ENCODE data around the gene CST3. TPM values are rescaled to one million over a fixed set of nuclear protein-coding genes. Genes with fewer than 3 reads are reported as not detected.

CST3 gene
- polyA plus RNA-seq, 1 donor from 2014 or later, result 54.6 TPM

- Histone ChIP-seq H2AFZ (ENCODE audit: low read depth, low read length) (no peak overlapping the region), H3K4me3 (ENCODE audit: low read length) (no peak overlapping the region), H3K9ac (ENCODE audit: low read length) (no peak overlapping the region), H3K27ac (ENCODE audit: low read length) (no peak overlapping the region), H3K9me2 (ENCODE audit: insufficient read depth, low read length) (no peaks in the 10 kb centered on the region), H3F3A (ENCODE audit: insufficient read depth, low read length, poor library complexity, severe bottlenecking) (no peaks in the 10 kb centered on the region), H3K9me3 (ENCODE audit: low read length) (no peaks in the 10 kb centered on the region), H4K20me1 (ENCODE audit: insufficient read depth) (no peaks in the 10 kb centered on the region), H3K27me3 (ENCODE audit: insufficient read depth, low read depth, low read length) (no peaks in the 10 kb centered on the region), H3K36me3 (ENCODE audit: insufficient read depth, low read length) (no peaks in the 10 kb centered on the region), H3K79me2 (replicated peaks; ENCODE audit: insufficient read depth, low read length) (no peaks in the 10 kb centered on the region), H3K4me2 (ENCODE audit: low read length) (no peak overlapping the region)
- TF ChIP-seq EP300 (conservative IDR thresholded peaks at IDR 0.05; ENCODE audit: poor library complexity, severe bottlenecking) (no peak), RAD21 (conservative IDR thresholded peaks at IDR 0.05) (no peak), MXI1 (conservative IDR thresholded peaks at IDR 0.05; ENCODE audit: poor library complexity, severe bottlenecking) (no peak), EZH2 (IDR thresholded peaks at IDR 0.05; ENCODE audit: borderline replicate concordance, insufficient read depth, low read length, poor library complexity, severe bottlenecking) (no peak), POLR2AphosphoS5 (IDR thresholded peaks at IDR 0.05) (no peak), TAF1 (IDR thresholded peaks at IDR 0.05; ENCODE audit: low read depth) (no peak), REST (IDR thresholded peaks at IDR 0.05; ENCODE audit: borderline replicate concordance) (no peak), SMC3 (conservative IDR thresholded peaks at IDR 0.05; ENCODE audit: poor library complexity) (no peak)
- TF ChIP-seq, protein P1, sequence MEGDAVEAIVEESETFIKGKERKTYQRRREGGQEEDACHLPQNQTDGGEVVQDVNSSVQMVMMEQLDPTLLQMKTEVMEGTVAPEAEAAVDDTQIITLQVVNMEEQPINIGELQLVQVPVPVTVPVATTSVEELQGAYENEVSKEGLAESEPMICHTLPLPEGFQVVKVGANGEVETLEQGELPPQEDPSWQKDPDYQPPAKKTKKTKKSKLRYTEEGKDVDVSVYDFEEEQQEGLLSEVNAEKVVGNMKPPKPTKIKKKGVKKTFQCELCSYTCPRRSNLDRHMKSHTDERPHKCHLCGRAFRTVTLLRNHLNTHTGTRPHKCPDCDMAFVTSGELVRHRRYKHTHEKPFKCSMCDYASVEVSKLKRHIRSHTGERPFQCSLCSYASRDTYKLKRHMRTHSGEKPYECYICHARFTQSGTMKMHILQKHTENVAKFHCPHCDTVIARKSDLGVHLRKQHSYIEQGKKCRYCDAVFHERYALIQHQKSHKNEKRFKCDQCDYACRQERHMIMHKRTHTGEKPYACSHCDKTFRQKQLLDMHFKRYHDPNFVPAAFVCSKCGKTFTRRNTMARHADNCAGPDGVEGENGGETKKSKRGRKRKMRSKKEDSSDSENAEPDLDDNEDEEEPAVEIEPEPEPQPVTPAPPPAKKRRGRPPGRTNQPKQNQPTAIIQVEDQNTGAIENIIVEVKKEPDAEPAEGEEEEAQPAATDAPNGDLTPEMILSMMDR (IDR thresholded peaks at IDR 0.05; ENCODE audit: poor library complexity, severe bottlenecking), result no peak
These were observed 13.4 kb downstream of the CST3 start for GRCh38 chr20:23624324-23624691.

GRCh38 chr20:23623666-23624323 is 14.0 kb downstream of the CST3 start:
- H3K9me2 ChIP-seq (ENCODE audit: insufficient read depth, low read length), result no peaks in the 10 kb centered on the region

More at GRCh38 chr20:23623666-23624323, 14.0 kb downstream of the CST3 start:
- Histone ChIP-seq H4K20me1 (ENCODE audit: insufficient read depth) (no peaks in the 10 kb centered on the region), H3K27ac (ENCODE audit: low read length) (no peak overlapping the region), H3K9me3 (ENCODE audit: low read length) (no peaks in the 10 kb centered on the region), H3K36me3 (ENCODE audit: insufficient read depth, low read length) (no peaks in the 10 kb centered on the region), H3K4me2 (ENCODE audit: low read length) (no peak overlapping the region), H3K9ac (ENCODE audit: low read length) (no peak overlapping the region), H3F3A (ENCODE audit: insufficient read depth, low read length, poor library complexity, severe bottlenecking) (no peaks in the 10 kb centered on the region), H3K79me2 (replicated peaks; ENCODE audit: insufficient read depth, low read length) (no peaks in the 10 kb centered on the region), H2AFZ (ENCODE audit: low read depth, low read length) (no peak overlapping the region), H3K27me3 (ENCODE audit: insufficient read depth, low read depth, low read length) (no peaks in the 10 kb centered on the region), H3K4me3 (ENCODE audit: low read length) (no peak overlapping the region)
- TF ChIP-seq EZH2 (IDR thresholded peaks at IDR 0.05; ENCODE audit: borderline replicate concordance, insufficient read depth, low read length, poor library complexity, severe bottlenecking), result no peak
- no peak for TF ChIP-seq RAD21 (conservative IDR thresholded peaks at IDR 0.05)
- TF ChIP-seq MXI1 (conservative IDR thresholded peaks at IDR 0.05; ENCODE audit: poor library complexity, severe bottlenecking), result no peak
- TF ChIP-seq REST (IDR thresholded peaks at IDR 0.05; ENCODE audit: borderline replicate concordance), result no peak
- TF ChIP-seq POLR2AphosphoS5 (IDR thresholded peaks at IDR 0.05), result no peak
- TF ChIP-seq, protein P1 (IDR thresholded peaks at IDR 0.05; ENCODE audit: poor library complexity, severe bottlenecking), result no peak
- TF ChIP-seq EP300 (conservative IDR thresholded peaks at IDR 0.05; ENCODE audit: poor library complexity, severe bottlenecking), result no peak
- TF ChIP-seq SMC3 (conservative IDR thresholded peaks at IDR 0.05; ENCODE audit: poor library complexity), result no peak
- no peak for TF ChIP-seq TAF1 (IDR thresholded peaks at IDR 0.05; ENCODE audit: low read depth)
